HEK293 (cell line): ENCODE data around the gene GLRX.

Experiments
- GLI4 ChIP-seq: fragments of 450-650 bp; formaldehyde crosslinking; IDR thresholded peaks from 2 replicates; pipeline ENCODE4 v1.5.1; 2016; ENCODE audit warnings: missing biosample characterization, missing genetic modification characterization
- KLF9 ChIP-seq: fragments of 450-650 bp; formaldehyde crosslinking; IDR thresholded peaks from 2 replicates; pipeline ENCODE4 v1.5.1; 2016; ENCODE audit warnings: missing biosample characterization, missing genetic modification characterization, low read depth
- ZNF626 ChIP-seq: fragments of 450-650 bp; sonication (Bioruptor Pico); formaldehyde crosslinking; IDR thresholded peaks from 2 replicates; pipeline ENCODE4 v1.5.1; 2018; ENCODE audit warnings: missing biosample characterization, missing genetic modification characterization, inconsistent platforms
- TF ChIP-seq, protein P1 (sequence below): fragments of 450-650 bp; formaldehyde crosslinking; IDR thresholded peaks from 2 replicates; pipeline ENCODE4 v1.5.1; 2016; ENCODE audit warnings: missing biosample characterization, missing genetic modification characterization

DNA sequence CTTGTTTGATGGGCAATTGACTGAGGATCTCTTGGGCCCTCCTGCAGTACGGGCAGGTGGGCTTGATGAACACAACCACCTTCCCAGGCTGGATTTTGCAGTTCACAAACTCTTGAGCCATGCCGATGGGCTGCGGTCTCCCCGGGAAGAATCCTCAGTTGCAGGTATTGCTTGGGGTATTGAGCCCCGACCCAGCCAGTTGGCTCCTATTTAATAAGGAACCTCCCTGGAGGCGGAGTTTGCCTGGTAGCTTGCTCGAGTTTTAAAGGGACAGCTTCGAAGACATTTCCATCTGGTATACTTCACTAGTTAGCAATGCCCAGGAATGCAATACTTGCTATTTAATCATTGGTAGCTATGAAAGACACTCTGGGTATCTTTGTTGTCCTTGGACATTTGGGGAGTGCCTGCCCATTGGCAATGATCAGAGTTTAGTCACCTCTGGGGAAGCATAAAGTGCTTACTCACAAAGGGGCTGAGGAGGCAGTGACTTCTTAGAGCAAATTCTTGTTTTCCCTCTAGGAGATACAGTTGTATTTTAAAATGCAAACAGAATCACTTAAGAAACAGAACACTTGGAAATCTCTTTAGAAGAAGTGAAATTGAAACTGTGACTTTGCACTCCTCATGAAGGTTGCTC, at the start of gene GLRX:
- TF ChIP-seq ZNF626 (no peak), KLF9 (tag by site-specific recombination) (no peak), GLI4 (no peak)
- TF ChIP-seq, protein P1, sequence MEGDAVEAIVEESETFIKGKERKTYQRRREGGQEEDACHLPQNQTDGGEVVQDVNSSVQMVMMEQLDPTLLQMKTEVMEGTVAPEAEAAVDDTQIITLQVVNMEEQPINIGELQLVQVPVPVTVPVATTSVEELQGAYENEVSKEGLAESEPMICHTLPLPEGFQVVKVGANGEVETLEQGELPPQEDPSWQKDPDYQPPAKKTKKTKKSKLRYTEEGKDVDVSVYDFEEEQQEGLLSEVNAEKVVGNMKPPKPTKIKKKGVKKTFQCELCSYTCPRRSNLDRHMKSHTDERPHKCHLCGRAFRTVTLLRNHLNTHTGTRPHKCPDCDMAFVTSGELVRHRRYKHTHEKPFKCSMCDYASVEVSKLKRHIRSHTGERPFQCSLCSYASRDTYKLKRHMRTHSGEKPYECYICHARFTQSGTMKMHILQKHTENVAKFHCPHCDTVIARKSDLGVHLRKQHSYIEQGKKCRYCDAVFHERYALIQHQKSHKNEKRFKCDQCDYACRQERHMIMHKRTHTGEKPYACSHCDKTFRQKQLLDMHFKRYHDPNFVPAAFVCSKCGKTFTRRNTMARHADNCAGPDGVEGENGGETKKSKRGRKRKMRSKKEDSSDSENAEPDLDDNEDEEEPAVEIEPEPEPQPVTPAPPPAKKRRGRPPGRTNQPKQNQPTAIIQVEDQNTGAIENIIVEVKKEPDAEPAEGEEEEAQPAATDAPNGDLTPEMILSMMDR (tag by site-specific recombination), result no peak
